Measurements from ENCODE around the gene ZNF592.

The ZNF592 gene

DNA sequence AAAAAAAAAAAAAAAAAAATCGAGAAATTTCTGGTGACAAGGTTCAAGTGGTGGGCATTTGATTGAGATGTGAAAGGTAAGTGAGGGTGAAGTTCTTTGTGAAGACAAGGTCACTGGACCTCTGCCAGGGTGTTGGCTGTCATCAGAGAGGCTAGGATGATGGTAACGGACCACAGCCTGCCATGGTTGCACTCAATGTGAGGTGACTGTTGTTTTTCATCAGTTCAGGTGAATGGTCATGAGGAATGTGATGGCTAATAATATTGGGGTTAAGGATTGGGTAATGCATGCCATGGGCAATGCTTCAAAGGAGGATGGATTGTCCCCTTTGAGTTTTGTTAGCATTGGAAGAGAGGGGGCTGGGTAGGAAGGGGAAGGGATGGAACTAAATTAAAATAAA, 64.5 kb downstream of the ZNF592 start:
- DNase-seq: no peak

- no peak for DNase-seq
These were observed 65.0 kb downstream of the ZNF592 start for GRCh38 chr15:84813435-84813834.

- no peak for DNase-seq
These were observed 65.5 kb downstream of the ZNF592 start for GRCh38 chr15:84813931-84814330.

DNA sequence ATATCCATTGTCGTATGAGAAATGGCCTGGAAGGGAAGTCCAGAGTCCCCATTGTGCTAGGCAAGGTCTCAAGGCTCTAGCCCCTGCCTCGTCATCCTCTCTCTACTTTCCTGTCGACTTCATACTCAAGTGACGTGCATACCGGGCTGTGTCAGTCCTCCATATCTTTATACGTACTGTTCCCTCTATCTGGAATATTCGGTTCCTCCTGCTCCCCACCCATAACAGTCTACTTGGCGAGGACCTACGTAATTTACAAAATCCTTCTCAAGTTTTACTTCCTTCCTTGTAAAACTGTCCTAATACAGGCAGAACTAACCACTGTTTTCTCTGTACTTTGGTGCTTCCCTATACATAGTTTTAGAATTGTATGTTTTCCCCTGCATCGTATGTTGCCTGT, 66.5 kb downstream of the ZNF592 start:
- DNase-seq: no peak

- DNase-seq: no peak
These were observed 68.5 kb downstream of the ZNF592 start, which contains the start of gene ALPK3 for GRCh38 chr15:84816694-84817465. Gene ALPK3, plus strand, starts transcription at chr15:84817356. Its CDS starts 97 bp downstream, at chr15:84817453.

GRCh38 chr15:84817466-84818081, 69.2 kb downstream of the ZNF592 start:
- DNase-seq: no peak

DNA sequence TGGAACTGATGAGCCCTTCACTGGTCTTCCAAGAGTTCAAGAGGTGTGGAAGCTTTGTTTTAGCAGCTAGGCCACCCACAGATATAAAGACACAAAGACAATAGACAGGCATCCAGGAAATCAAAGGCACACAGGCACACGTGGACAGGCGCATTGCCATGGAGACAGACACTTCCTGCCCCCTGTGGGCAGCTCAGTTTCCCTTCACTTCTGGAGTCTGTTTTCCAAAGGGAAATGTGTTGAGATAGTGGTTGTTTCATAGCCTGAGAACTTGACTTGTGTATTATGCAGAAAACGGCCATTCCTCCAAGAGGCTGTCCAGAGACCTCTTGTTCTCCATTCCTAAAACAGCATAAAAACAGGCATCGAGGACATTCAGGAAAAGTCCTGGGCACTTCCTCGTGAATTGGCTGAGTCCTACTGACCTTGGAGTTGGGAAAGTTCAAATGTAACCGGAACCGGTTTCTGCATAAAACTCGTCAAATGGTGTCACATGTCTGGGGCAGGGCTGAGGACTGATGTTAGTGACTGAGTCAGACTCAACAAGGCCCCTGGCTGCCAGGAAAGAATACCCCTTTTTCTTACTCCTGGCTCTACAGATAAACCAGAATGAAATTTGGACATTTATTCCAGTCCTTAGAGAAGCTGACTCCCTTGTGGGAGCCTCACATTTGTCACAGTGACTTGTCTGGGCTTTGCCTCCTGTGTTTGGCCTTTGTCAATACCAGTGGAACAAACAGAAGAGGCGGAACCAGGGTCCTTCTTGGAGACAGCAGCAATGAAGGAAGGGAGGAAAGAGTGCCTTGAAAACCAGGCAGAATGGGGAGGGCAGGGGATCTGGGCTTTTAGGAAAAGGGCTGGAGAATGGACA, 70.1 kb downstream of the ZNF592 start:
- DNase-seq: peak in 1 of 5 donors; percentile 28

GRCh38 chr15:84819291-84819768, 70.9 kb downstream of the ZNF592 start:
- DNase-seq: no peak

- DNase-seq: no peak
These were observed 71.4 kb downstream of the ZNF592 start for GRCh38 chr15:84819791-84820190.

DNA sequence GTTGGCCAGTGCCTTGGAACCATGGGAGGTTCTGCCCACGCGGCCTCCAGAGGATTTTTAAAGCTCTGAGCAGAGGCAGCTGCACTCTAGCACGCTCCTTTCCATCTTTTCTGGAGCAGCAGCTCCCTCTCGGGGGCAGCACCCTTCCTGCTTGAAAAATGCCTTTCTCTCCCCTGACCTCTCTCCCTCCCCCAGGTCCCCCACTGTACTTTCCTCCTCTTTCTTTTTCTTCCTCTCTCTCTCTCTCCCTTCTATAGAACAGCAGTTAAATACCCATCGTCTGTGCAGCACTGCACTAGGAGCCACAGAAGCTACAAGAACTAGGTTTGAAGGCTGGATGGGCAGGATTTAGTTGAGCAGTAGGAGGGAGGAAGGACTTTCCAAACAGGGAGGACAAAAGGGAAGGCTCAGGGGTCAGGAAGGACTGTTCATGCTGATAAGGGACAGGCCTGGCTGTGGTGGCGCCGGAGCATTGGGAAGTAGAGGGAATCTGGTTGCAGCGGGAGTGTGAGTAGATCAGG, 73.2 kb downstream of the ZNF592 start:
- DNase-seq: no peak

- no peak for DNase-seq
These were observed 74.4 kb downstream of the ZNF592 start for GRCh38 chr15:84822653-84823281.

- no peak for DNase-seq
These were observed 75.0 kb downstream of the ZNF592 start for GRCh38 chr15:84823282-84823878.

DNA sequence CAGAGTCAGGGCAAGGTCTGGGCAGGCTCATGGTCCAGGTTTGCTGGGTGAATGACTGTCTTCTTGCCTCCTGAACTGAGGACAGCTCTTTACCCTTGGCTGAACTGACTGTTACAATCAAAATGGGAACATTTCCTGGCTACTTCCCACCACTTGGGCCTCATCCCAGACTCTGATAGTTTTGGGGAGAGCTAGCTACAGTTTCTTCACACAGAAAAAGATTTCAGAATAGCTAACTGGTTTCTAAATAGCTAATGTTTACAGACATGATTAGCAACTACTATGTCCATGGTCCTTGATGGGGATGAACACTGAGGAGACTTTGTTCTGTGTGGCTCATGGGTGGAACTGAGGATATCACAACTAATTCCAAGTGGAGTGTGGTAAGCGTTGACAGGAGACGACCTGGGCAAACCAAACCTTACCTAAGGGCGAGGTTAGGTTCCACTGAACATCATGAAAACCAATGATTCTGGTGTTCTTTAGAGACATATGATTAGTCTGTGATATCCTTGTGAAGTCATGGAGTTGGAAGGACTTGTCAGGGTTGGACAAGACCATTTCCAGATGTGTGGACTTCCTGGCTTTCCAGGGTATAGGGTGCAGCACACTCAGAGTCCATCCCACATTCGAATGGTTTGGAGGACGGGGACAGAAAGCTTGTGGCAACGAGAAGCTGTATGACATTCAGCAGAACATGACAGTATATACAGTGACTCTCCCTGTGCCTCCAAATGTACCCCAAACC, 76.0 kb downstream of the ZNF592 start:
- DNase-seq: no peak

GRCh38 chr15:84826369-84826823, 78.0 kb downstream of the ZNF592 start:
- no peak for DNase-seq

- DNase-seq: no peak
These were observed 78.9 kb downstream of the ZNF592 start for GRCh38 chr15:84827246-84827645.

DNA sequence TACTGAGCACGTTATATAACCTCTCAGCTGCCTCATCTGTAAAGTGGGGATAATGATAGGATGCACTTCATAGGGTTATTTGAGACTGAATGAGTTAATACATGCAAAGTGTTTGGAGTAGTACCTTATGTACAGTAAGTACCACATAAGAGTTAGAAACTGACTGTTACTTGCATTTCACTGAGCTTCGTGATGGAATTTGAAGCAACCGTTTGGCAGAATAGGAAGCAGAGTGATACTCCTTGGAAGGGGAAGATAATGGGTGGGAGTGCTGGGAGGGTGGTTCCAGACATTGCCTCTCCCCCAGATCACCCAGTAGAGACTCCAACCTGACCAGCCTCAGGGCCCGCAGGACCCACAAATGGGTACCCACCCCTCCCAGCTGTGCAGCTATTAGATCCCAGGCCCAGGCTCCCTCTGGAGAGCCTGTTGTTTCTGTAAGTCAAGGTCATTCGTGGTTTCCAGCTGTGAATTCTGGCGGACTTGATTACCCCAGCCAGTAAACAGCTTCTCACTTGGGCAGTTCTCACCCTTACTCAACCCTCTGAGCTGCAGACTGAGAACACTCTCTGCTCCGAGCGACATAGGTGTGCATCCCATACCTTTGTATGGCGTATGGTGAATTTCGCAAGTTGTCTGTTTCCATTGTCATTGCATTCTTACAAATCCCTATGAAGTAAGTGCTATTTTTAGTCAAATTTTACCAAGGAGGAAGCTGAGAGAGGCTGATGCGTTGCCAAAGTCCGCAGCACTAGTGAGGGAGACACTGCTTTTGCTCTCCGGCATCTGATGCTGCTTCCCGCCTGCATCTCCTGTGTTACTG, 79.9 kb downstream of the ZNF592 start:
- DNase-seq: no peak

- DNase-seq: no peak
These were observed 81.0 kb downstream of the ZNF592 start for GRCh38 chr15:84829428-84829827.

DNA sequence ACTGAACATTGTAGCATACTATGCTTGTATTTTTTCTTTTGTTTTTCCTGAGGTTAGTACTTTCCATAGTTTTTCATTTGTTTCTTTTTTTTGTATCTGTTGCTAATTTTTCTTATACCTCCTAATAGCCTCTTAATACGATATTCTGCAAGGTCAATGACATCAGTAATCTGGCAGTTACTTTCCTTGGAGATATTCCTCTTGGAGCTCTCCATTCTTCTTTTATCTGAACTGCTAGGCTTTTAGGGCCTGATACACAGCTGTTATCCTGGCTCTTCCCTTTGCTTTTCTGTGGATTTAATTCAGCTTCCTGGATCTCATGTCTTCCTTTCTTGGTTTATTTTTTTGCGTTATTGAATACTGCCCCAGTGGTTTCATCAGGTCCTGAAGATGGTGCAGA, 81.6 kb downstream of the ZNF592 start:
- DNase-seq: no peak

- DNase-seq: no peak
These were observed 82.6 kb downstream of the ZNF592 start for GRCh38 chr15:84831028-84831427.

- no peak for DNase-seq
These were observed 83.2 kb downstream of the ZNF592 start for GRCh38 chr15:84831613-84832012.

Data from T-helper 1 cell (primary cell).